ENCODE measurements around the gene IL3.

GRCh38 chr5:132054697-132055440 is 5.6 kb upstream of the IL3 start:
- no peak for TF ChIP-seq CTCF (IDR thresholded peaks at IDR 0.05; ENCODE audit: insufficient read depth, low read depth, low read length)
- TF ChIP-seq EZH2 (IDR thresholded peaks at IDR 0.05; ENCODE audit: insufficient read depth, low read length): no peak
